ENCODE measurements around the gene SV2B.
"Not testable (repeated sequence)": the region's sequence is repeated elsewhere in the genome, so short reads cannot be mapped to it uniquely, and the experiment has no call there.

The SV2B gene, protein sequence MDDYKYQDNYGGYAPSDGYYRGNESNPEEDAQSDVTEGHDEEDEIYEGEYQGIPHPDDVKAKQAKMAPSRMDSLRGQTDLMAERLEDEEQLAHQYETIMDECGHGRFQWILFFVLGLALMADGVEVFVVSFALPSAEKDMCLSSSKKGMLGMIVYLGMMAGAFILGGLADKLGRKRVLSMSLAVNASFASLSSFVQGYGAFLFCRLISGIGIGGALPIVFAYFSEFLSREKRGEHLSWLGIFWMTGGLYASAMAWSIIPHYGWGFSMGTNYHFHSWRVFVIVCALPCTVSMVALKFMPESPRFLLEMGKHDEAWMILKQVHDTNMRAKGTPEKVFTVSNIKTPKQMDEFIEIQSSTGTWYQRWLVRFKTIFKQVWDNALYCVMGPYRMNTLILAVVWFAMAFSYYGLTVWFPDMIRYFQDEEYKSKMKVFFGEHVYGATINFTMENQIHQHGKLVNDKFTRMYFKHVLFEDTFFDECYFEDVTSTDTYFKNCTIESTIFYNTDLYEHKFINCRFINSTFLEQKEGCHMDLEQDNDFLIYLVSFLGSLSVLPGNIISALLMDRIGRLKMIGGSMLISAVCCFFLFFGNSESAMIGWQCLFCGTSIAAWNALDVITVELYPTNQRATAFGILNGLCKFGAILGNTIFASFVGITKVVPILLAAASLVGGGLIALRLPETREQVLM
- total RNA-seq: 0.27 to 0.39 (median 0.28) reads per million in 3 experiments

DNA sequence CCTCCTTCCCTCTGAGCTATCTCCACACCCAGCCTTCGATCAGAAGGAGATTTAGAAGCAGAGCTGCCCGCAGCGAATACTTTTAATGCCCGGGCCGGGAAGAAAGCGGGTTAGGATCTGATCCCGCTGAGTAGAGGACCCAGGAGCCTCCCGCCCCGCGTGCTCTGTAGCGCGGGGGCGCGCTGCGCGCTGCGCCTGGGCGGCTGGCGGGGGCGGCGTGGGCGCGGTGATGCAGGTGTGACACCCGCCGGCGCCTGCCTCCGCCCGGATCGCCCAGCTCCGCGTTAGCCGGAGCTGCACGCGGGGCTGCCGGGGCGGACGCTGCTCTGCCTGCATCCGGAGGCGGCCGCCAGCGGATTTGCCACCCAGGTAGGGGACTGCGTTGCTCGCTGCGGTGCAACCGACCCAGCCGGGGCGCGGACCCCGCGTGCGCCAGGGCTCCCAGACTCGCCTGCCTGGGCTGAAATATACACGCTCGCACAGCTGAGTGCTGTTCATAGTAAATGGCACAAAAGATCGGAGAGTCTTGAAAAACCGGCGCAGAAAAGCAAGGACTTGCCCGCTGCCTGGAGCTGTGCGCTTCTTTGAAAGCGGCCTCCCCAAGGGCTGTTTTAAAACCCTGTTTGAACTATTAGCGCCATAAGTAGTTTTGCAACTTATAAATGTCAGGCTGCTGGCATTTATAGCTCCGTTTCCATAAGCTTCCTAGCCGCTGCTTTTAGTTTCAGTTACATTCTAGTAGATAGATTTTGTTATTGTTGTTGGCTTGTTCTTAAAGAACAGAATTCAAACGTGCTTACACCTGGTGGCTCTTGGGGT is at the start of gene SV2B:
Gene SV2B, plus strand, starts transcription at position 263 of the 819 bp plus-strand sequence. CDS start 126,007 bp downstream, outside the sequence.
- peak; percentile 31 for DNase-seq

DNA sequence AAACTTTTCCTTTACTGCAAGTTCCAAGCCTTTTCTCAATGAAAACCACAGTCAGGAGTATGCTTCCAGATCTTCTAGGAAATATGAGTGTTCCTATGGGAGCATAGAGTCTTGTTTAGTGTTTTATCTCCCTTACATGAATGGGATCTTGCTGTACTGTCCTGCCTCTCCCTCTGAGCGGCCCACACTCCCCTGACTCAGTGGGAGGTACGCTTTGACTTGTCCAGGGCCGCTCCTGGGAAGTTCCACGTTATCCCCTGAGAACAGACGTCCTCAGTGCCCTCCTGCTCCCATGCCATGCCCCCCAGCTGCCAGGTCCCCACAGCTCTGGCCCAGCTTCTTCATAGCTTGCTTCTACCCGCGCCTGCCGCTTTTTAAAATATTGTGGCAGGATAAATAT is 48.8 kb upstream of the SV2B start:
- DNase-seq: no peak

DNA sequence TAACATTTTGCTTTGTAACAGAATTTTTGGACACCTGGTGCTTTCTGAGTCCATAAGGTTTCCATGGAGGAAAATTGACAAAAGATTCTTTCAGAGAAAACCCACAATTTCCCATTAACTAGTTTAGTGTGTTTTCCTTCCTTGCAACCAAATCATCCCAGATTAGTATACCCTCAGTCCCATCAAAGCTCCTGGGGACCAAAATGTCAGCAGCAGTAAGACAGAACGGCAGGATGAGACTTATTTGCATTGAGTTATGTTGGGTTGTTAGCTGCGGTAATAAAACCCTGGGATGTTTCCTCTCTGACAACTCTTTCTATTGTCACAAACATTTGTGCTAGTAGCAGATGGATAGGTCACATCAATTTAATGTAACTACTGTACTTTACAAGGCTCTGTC is 45.2 kb upstream of the SV2B start:
- no peak for DNase-seq

DNA sequence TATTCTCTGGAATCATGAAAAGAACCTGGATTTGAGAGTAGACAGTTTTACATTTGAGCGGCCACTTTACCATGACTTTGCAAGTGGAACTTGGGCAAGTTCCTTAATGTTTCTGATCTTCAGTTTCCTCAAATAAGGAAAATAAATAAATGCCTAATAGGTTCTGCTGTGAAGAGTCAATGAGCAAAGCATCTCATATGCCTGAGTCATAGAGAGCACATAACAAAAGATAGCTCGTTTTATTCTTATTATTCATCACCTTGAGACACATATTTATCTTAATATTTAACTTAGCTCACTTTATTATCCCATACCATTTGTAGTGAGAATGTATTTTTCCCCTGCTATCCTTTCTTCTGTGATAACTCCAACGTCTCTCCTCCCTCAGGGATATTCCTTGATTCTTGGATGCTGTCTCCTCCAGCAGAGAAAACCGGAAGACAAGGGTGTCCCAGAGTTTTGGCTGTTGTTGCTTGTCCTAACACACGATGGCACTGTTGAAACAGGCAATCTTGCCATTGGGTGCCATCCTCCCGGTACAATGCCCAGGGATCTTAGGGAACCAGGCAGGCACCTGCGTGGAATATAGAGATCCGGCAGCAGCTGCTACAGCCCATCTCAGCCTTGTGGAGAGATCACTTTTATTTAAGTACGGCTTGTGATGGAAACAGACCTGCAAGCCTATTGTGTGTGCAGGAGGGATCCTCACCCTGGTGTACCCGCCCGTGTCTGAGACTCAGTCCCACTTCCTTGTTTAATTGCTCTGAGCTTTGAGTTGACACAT is 44.3 kb upstream of the SV2B start:
- no peak for DNase-seq

DNA sequence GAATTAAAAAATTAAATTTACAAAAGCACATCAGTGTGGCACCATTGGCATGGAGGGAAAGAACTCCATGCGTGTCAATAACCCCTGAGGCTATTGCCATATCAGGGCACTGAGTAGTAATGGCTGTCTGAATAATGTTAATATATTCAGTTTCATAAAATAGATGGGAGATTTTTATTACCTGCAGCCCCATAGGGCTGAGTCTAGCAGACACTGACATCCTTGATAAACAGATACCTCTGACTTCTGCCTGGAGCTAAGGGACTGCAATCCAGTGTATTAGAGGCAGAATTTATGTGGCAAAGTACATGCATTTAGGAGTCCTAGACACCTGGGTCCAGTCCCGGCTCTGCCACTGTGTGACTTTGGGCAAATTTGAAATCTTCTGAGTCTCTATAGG is 38.8 kb upstream of the SV2B start:
- DNase-seq: no peak

DNA sequence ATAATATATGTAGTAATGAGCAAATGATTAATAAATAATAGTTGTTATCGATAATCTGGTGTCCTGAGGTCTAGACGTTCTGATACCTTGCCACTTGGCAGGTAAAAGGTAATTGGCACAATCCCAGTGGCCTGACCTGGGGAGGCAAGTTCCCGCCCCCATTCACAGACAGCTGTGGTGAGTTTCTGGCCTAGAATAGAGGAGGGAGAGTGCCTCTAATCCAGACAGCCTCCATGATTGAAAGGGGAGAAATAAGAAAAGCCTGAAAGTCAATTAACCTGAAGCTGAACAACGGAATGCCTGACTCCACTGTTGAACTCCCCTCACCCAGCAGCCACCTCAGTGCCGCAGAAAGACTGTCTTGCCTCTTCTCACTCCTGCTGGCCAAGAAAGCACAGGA is 38.1 kb upstream of the SV2B start:
- DNase-seq: no peak

DNA sequence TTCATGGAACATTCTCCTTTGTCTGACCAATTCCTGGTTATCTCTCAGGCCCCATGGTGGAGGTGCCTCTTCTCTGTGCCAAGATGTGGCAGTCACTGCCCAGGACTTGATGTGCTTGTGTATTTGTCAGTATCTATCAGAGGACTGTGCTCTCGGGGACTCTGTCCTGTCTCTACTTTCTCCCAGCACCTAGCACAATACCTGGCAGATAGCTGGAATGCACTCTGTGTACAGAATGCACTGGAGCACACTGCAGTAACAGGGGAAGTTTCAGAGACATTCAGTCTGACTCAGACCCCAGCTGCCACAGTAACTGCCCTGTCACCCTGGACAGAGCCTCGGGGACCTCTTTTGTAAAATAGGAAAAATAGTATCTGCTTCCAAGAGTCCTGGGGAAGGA is 34.6 kb upstream of the SV2B start:
- DNase-seq: no peak

DNA sequence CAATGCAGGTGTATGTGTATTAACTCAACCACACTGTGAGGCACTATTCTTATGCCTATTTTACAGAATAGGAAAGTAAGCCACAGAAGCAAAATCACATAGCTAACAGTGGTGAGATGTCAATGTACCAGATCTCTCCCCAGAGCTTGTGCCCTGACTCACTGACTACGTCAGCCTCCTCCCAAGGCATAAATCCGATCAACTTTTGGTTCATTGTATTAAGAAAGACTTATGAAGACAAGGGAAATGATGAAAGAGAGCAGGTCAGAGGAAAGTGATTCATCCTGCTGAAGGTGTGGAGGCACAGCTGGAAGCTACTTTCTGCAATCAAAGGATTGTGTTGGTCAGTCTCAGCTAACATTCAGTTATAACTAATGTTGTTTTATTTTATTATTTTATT is 33.0 kb upstream of the SV2B start:
- DNase-seq: no peak

DNA sequence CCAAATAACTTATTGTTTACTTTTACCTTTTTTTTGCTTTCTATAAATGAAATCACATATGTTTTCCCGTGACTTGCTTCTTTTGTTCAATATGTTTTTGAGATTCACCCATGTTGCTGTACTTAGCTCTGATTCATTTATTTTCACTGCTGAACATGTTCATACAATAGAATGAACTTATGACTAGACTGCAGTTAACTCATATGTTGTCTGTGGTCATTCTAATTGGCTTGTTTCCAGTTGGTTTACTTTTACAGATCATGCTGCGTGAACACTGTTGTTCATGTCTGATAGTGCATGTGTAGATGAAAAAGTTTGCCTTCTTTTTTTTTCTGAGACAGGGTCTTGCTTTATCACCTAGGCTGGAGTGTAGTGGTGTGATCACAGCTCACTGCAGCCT is 31.6 kb upstream of the SV2B start:
- no peak for DNase-seq

DNA sequence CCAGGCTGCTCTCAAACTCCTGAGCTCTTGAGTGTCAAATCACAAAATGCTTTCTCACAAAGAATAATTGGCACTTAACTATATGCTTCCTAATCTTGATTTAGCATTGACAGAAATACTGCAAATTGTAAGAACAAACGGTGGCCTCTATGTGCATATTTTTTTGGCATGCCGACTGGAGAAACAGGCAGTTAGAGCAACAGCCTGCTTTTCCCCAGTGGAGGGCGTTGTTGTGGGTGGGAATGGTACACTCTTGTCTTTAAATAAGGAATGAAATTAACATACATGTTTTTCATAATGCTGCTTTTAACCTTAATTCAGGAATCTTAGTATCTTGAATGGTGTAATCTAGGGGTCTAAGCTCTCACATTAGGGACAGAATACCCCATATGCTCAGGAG is 31.1 kb upstream of the SV2B start:
- no peak for DNase-seq

DNA sequence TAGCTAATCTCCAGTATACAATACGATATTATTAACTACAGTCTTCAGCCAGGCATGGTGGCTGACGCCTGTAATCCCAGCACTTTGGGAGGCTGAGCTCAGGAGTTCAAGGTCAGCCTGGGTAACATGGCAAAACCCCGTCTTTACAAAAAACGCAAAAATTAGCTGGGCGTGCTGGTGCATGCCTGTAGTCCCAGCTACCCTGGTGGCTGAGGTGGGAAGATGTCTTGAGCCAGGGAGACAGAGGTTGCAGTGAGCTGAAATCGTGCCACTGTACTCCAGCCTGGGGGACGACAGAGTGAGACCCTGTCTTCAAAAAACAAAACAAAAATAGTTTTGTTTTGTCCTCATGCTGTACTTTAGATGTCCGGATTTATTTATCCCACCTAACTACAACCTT is 29.2 kb upstream of the SV2B start:
- no peak for DNase-seq

DNA sequence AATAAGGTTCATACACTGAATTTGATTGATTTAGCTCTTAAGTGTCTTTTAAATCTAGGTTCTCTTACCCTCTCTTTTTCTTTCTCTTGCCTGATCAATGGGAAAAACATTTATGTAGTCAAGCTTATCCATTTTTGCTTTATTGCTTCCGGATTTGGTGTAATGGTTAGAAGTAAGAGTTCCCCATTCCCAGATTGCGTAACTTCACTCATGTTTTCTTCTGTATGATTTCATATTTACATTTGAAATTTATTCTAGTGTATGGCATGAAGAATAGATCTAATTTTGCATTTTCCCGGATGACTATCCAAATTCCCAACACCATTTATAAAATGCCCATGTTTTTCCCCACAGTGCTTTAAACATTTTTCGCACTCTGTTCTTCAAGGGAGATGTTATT is 27.9 kb upstream of the SV2B start:
- no peak for DNase-seq

DNA sequence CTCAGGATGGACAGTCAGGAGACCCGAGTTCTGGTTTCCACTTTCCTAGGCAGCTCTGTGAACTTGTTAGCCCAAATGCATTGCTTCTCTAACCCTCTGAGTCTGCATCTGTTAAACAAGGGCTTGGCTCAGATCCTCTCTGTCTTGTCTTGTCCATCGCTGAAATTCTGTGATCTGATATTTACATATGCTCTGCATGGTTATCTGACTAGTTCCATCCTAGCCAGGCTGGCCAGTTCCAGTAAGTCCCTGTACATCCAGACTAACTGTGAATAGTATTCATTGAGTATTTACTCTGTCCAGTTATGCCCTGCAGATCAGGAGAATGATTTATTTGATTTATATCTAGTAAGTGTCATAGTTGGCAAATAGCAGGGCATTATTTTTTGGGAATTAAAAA is 27.0 kb upstream of the SV2B start:
- DNase-seq: no peak

DNA sequence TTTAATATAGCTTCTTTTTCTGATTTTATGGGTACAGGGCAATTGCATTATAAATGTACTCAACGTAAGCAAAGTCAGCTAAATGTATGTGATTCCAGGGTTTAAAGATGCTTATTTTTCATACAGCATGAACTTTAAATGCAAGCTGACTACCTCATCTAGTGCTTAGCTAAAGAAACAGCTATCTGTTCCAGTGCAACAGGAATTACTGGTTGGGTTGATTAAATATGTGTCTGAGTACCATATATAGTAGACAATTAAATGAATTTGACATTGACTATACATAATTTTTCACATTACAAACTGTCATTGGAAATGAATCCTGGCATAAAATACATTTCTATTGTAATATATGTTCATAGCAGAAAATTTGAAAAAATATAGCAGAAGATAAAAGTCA is 26.3 kb upstream of the SV2B start:
- DNase-seq: no peak

DNA sequence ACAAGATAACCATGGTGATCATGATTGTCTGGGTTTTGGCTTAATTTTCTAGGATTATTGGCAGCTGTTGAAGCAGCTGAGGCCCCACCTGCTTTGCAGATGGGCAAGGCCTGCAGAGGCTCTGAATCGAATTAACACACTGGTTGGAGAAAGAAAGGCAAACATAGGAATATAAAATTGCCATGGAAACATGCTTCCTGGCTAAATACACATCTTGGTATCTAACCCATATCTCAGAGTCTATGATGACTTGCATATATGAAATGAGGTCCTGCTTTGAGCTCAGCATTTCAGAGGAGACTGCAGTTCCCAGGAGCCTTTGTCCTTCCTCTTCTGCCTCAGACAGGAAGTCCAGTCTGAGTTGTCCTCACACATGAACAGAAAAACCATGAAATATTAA is 24.3 kb upstream of the SV2B start:
- no peak for DNase-seq

DNA sequence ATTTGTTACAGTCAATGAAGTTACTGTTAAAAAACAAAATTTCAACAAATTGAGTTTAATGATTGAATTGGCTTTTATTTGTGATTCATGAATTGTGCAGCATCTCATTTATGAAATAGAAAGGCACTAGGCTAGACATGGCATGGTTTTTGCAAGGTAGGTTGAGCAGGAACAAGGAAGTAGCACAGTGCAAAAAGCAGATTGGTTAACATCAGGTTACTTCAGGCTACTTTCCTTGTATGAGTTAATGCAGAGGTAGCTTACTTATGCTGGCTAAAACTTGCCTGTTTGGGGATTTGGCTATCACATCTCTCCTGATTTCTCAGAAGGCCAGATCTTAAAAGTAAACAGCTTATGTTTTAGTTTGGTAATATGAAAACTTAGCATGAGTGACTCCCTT is 23.0 kb upstream of the SV2B start:
- no peak for DNase-seq

DNA sequence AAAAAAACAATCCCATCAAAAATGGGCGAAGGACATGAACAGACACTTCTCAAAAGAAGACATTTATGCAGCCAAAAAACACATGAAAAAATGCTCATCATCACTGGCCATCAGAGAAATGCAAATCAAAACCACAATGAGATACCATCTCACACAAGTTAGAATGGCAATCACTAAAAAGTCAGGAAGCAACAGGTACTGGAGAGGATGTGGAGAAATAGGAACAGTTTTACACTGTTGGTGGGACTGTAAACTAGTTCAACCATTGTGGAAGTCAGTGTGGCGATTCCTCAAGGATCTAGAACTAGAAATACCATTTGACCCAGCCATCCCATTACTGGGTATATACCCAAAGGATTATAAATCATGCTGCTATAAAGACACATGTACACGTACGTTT is 6.2 kb upstream of the SV2B start:
- DNase-seq: not testable (repeated sequence)

DNA sequence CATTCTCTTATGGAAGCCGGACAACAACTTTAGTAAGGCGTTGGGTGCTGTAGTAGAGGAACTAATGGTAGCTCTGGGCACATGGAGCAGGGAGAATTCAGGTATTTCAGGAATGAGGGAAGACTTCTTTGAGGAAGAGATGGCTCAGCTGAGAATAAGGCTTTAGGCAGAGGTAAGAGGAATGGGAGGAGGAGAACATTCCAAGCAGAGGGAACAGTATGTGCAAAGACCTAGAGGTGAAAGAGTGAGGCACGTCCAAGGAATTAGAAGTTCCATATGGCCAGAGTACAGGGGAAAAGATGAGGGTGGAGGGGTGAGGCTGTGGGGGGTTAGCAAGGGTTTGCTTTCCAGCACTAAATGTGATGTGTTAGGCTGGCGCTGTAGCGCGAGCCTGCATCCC is 1.6 kb upstream of the SV2B start:
- DNase-seq: no peak

DNA sequence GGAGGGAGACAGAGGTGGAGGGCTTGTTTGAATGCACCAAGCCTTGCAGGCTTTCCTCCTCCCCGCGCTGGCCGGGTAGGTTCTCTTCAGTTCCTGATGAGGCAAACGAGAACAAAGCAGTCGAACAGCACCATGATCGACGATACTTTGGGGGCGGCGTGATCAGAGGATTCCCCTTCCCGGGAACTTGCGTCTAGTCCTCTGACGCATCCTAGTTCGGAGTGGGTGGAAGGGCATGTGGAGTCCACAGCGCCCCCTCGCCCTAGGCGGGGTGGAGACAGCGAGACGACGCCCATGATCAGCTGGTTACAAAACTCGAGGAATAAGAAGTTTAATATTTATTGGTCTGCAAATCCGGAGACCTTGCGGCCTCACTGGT is 452 bp upstream of the SV2B start:
- peak; percentile 1 for DNase-seq

DNA sequence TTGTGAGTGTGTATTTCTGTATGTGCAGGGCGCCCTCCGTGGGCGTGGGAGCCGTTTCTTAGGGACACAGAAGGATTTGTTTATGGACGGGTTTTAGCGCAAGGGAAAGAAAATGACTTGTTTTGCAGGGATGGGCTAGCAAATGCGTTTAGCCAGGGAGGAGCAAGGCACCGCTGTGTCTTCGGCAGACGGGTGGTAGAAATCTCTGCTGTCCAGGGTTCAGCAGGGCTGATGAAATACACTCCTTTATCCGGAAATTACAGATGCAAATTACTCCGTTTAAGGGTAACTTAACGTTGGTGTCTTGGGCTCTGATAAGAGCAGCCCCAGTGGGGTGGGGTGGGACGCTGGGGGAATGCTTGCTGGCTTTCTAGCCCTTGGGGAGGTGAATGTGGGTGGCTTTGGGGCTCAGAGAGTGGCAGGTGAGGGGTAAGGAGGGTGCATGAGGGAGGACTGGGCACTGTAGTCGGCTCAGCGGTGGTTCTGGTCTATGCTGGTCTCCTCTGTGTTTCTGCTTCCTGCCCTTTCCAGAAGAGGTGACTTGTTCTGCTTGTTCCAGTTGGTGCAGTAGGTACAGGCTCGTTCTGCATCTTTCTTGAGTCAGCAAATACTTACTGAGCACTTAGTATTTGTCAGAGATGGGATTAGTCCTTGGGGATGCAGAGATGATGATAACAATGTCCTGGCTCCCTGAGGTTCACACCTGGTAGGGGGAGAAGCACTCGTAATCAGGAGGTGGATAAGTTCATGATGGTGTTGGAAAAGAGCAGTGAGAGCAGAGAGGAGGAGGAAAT is 954 bp downstream of the SV2B start:
- DNase-seq: no peak

DNA sequence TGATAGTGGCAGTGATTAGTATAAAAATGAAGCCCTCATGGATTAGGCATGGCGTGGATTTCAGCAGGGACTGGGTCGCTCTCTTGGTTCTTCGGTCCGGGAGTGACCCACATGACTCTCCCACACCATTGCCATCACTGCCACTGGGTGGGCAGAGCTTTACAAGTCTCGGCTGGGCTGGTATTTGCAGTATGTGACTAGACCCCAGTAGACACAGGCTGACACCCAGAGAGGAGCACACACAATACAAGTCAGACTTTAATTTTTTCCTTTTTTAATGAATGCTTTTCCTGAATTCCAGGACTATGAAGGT is 1.5 kb downstream of the SV2B start:
- DNase-seq: no peak
